SU-DHL-6 (cell line): ENCODE data around the gene BCL2L1.

Experiments
- H2AFZ ChIP-seq: fragments of 200-600 bp; sonication (generic); 2 replicates; pipeline ENCODE4 v1.6.1; 2014; ENCODE audit warnings: low read depth, mild to moderate bottlenecking, moderate library complexity, mixed read lengths, antibody characterized with exemption, low read length; ENCODE audit not compliant: severe bottlenecking
- H3F3A ChIP-seq: fragments of 200-600 bp; shearing (Covaris generic); 2 replicates; pipeline ENCODE4 v1.6.0; 2016; ENCODE audit warnings: antibody characterized with exemption, mild to moderate bottlenecking; ENCODE audit not compliant: insufficient read depth
- H3K27ac ChIP-seq: fragments of 200-600 bp; sonication (generic); 2 replicates; pipeline ENCODE4 v1.5.1; 2016; ENCODE audit warnings: low read depth, mild to moderate bottlenecking, low read length, moderate library complexity, mixed read lengths
- H3K27me3 ChIP-seq: fragments of 200-600 bp; sonication (generic), shearing (Covaris generic); 2 replicates; pipeline ENCODE4 v1.6.0; 2014; ENCODE audit warnings: mild to moderate bottlenecking, low read length
- H3K36me3 ChIP-seq: fragments of 200-600 bp; sonication (generic); 2 replicates; pipeline ENCODE4 v1.6.1; 2014; ENCODE audit warnings: mild to moderate bottlenecking, low read length, mixed read lengths
- H3K4me2 ChIP-seq: fragments of 300-600, 200-600 bp; shearing (Covaris generic), sonication (generic); 2 replicates; pipeline ENCODE4 v1.6.0; 2014; ENCODE audit warnings: low read length, low read depth, mild to moderate bottlenecking; ENCODE audit not compliant: poor library complexity, severe bottlenecking
- H3K4me3 ChIP-seq: fragments of 200-600 bp; sonication (generic); 2 replicates; pipeline ENCODE4 v1.5.1; 2014; ENCODE audit warnings: antibody characterized with exemption, low read length, mild to moderate bottlenecking, mixed read lengths; ENCODE audit not compliant: insufficient read depth, poor library complexity, severe bottlenecking
- H3K79me2 ChIP-seq: fragments of 200-600 bp; sonication (generic); 2 replicates; pipeline ENCODE4 v1.6.1; 2014; ENCODE audit warnings: mild to moderate bottlenecking, low read length, moderate library complexity; ENCODE audit not compliant: insufficient read depth
- H3K9ac ChIP-seq: fragments of 200-600 bp; sonication (generic); 2 replicates; pipeline ENCODE4 v1.7.0; 2014; ENCODE audit warnings: mild to moderate bottlenecking, low read length
- H3K9me2 ChIP-seq: fragments of 200-600 bp; sonication (generic); replicated peaks from 2 replicates; pipeline ENCODE4 v1.6.1; 2014; ENCODE audit warnings: low read length; ENCODE audit not compliant: insufficient read depth
- H3K9me3 ChIP-seq: fragments of 200-600 bp; sonication (generic); 2 replicates; pipeline ENCODE4 v1.6.1; 2014; ENCODE audit warnings: low read length, mixed read lengths; ENCODE audit not compliant: insufficient read depth
- H4K20me1 ChIP-seq: fragments of 200-600 bp; sonication (generic); 2 replicates; pipeline ENCODE4 v1.6.1; 2014; ENCODE audit warnings: low read depth, mild to moderate bottlenecking, antibody characterized with exemption, low read length, moderate library complexity, mixed read lengths
- CTCF ChIP-seq: fragments of 200-600 bp; sonication (generic); IDR thresholded peaks from one replicate; pipeline ENCODE4 v1.5.1; 2017; ENCODE audit warnings: antibody characterized with exemption, mild to moderate bottlenecking, low read length, moderate library complexity; ENCODE audit not compliant: insufficient read depth, poor library complexity, severe bottlenecking
- EZH2phosphoT487 ChIP-seq: fragments of 200-600 bp; sonication (generic), shearing (Covaris generic); conservative IDR thresholded peaks from 2 replicates; pipeline ENCODE4 v1.6.1; 2018; ENCODE audit warnings: mild to moderate bottlenecking, antibody characterized with exemption, low read length, moderate library complexity, mixed read lengths

Gene BCL2L1

GRCh38 chr20:31640259-31640658 is 82.4 kb downstream of the BCL2L1 start:
- Histone ChIP-seq H3K27ac (no peak overlapping the region), H3K9me3 (no peaks in the 10 kb centered on the region)
- TF ChIP-seq CTCF (no peak), EZH2phosphoT487 (no peak)

GRCh38 chr20:31638816-31639215 is 83.9 kb downstream of the BCL2L1 start:
- Histone ChIP-seq H3K79me2 (no peaks in the 10 kb centered on the region), H3K27me3 (no peaks in the 10 kb centered on the region), H3K4me2 (no peak overlapping the region), H3K9ac (no peak overlapping the region), H4K20me1 (no peaks in the 10 kb centered on the region), H3K27ac (no peak overlapping the region), H3K9me2 (no peaks in the 10 kb centered on the region), H3K36me3 (no peaks in the 10 kb centered on the region), H3K9me3 (no peaks in the 10 kb centered on the region), H3K4me3 (no peak overlapping the region), H3F3A (no peaks in the 10 kb centered on the region), H2AFZ (no peak overlapping the region)
- TF ChIP-seq EZH2phosphoT487, result no peak
- no peak for TF ChIP-seq CTCF

More at GRCh38 chr20:31640259-31640658, 82.4 kb downstream of the BCL2L1 start:
- H2AFZ ChIP-seq, result no peak overlapping the region
- H4K20me1 ChIP-seq, result no peaks in the 10 kb centered on the region
- H3K36me3 ChIP-seq, result no peaks in the 10 kb centered on the region
- no peak overlapping the region for H3K4me2 ChIP-seq
- no peak overlapping the region for H3K9ac ChIP-seq
- no peaks in the 10 kb centered on the region for H3K9me2 ChIP-seq
- H3K4me3 ChIP-seq, result no peak overlapping the region
- H3K27me3 ChIP-seq, result no peaks in the 10 kb centered on the region
- no peaks in the 10 kb centered on the region for H3K79me2 ChIP-seq
- no peaks in the 10 kb centered on the region for H3F3A ChIP-seq

- Histone ChIP-seq H3K4me3 (no peak overlapping the region), H3F3A (no peaks in the 10 kb centered on the region), H3K4me2 (no peak overlapping the region), H4K20me1 (no peaks in the 10 kb centered on the region), H3K9ac (no peak overlapping the region), H3K79me2 (no peaks in the 10 kb centered on the region), H3K9me2 (no peaks in the 10 kb centered on the region), H3K27ac (no peak overlapping the region), H3K36me3 (no peaks in the 10 kb centered on the region), H3K9me3 (no peaks in the 10 kb centered on the region), H2AFZ (no peak overlapping the region), H3K27me3 (no peaks in the 10 kb centered on the region)
- TF ChIP-seq EZH2phosphoT487 (no peak), CTCF (no peak)
Measured at GRCh38 chr20:31638317-31638716, 84.4 kb downstream of the BCL2L1 start.

- Histone ChIP-seq H3K27ac (no peak within 1 kb of the TSS), H3F3A (no peaks in the 10 kb centered on the region), H3K79me2 (no peaks in the 10 kb centered on the region), H4K20me1 (no peaks in the 10 kb centered on the region), H3K9me3 (no peaks in the 10 kb centered on the region), H2AFZ (no peak within 1 kb of the TSS), H3K9ac (no peak within 1 kb of the TSS), H3K9me2 (no peaks in the 10 kb centered on the region), H3K36me3 (no peaks in the 10 kb centered on the region), H3K27me3 (no peaks in the 10 kb centered on the region), H3K4me3 (no peak within 1 kb of the TSS), H3K4me2 (no peak within 1 kb of the TSS)
- TF ChIP-seq CTCF (no peak), EZH2phosphoT487 (no peak)
Measured at GRCh38 chr20:31637660-31638059, 85.0 kb downstream of the BCL2L1 start, which contains the start of gene COX4I2. Gene COX4I2 (plus strand): TSS chr20:31637912. CDS start chr20:31639018, 1,106 bp downstream.
